DMS79 (cell line): Measurements from ENCODE around the gene SLC43A1.

ENCODE experiments used
- DNase-seq: peaks from one replicate; lab custom pipeline; 2025; lab: John Stamatoyannopoulos, UW

The SLC43A1 gene

GRCh38 chr11:57497303-57498247, 17.9 kb downstream of the SLC43A1 start:
- DNase-seq: no peak

- DNase-seq: no peak
These were observed 19.2 kb downstream of the SLC43A1 start for GRCh38 chr11:57496109-57496820.

- no peak for DNase-seq
These were observed 21.7 kb downstream of the SLC43A1 start for GRCh38 chr11:57493507-57494503.

GRCh38 chr11:57491371-57492061, 24.0 kb downstream of the SLC43A1 start:
- no peak for DNase-seq

DNA sequence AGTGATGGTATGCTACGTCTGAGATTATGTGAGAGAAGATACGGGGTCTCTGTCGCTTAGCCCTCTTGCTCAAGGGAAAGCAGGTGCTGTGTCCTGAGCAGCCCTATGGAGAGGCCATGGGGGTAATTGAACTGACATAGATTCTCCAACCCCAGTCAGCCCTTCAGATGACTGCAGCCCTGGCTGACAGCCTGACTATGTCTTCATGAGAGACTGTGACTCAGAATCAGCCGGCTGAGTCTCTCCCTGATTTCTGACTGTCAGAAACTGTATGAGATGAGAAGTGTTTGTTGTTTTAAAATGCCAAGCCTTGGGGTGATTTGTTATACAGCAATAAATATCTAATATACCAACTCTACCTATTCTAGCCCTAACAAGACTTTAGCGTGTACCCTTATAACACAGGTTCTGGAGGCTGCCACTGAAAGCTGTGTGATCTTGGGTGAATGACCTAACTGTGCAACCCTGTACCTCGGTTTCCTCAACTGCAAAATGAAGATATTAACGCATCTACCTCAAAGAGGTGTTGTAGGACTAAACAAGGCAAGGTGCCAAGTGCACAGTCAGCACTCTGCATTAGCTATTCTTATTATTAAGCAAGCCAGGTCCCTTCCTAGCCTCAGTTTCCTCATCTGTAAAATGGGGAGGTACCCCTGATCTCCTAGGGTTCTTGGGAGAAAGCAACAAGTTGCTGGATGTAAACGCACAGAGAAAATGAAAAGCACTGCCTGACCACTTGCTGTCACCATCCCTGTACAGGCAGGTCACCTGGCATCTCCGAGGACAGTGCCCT, 24.9 kb downstream of the SLC43A1 start:
- DNase-seq: no peak

- no peak for DNase-seq
These were observed 27.4 kb downstream of the SLC43A1 start for GRCh38 chr11:57487920-57488659.

DNA sequence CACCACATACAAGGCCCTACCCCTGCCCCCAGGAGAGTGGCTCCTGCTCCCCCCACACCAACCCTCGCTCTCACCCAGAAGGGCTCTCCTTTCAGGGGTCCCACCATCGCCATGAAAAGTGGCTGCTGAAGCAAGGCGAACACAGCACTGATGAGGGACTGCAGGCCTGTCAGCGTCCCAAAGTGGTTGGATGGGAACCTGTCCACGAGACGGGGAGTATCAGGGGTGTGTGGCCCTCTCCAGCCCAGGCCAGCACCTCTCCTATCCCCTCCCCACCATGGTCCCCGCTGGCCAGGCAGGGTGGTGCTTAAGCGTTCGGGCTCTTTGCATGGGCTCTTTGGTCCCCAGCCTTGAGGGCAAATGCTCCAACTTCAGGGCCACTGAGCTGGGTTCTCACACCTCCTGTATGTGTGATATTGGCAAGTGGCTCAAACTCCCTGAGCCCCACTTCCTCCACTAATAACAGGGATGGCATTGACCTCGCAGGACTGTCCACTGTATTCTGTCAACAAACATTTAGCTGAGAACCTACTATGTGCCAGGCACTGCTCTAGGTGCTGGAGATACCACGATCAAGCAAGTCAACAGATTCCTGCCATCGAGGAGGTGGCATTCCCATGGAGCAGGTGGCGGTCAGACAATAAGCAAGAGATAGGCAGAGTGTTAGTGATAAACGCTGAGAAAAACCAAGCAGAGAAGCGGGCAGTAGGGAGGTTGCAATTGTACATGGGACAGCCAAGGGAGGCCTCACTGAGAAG, 28.3 kb downstream of the SLC43A1 start:
- no peak for DNase-seq

DNA sequence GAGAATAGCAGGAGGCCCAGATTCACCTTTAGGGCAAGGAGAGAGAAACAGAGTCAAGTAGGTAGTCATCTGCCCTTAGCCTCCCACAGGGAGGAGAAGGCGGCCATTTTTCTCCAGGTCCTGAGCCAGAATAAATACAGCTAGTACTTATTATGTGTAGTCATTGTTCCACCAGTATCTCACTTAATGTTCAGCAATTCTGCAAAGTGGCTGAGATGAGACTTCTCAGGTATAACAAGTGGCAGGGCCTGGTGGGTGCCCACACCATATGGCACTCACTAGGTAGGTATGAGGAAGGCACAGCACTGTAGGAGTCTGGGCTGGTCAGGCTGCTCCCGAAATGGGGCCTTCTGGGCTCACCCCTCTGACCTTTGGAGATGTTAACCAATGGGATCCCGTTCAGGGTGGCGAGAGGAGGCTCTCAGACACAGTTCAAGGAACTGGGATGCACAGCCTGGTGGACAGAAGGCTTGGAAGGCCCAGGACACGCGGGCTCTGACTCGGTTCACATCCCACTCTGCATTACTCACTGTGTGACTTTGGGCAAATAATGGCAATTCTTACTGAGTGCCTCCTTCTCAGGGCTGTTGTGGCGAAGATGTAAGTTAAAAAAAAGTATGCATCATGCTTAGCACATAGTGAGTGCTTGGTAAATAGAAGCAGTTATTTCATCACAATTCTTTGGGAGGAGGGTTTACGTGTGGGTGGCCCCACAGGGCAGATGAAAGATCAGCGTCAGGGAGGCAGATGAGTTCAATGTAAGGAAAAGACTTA, 30.1 kb downstream of the SLC43A1 start:
- no peak for DNase-seq

DNA sequence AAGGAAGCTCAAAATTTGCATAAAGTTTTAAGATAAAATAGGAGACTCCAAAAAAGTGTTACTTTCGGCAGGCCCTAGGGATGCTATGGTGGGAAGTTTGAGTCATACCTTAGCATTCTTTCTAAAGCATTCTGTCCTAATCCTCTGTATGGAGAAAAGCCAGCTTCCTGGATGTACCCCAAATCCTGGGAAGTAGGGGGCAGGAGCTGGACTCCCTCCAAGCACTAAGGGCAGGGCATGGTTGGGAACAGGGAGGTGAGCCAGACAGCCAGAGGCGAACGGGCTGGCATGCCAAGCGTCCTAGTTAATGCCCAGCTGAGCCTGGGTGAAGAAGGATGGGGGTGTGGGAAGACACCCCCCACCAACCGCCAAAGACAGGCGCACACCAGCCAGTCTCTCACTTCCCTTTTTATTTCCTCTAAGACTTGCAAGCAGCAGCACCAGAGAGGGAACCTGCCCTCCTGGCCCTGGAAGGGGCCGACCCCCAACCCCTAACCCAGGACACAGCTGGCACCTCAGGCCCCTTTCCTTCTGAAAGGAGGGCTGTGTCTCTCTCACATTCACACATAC, 31.3 kb downstream of the SLC43A1 start:
- DNase-seq: no peak

DNA sequence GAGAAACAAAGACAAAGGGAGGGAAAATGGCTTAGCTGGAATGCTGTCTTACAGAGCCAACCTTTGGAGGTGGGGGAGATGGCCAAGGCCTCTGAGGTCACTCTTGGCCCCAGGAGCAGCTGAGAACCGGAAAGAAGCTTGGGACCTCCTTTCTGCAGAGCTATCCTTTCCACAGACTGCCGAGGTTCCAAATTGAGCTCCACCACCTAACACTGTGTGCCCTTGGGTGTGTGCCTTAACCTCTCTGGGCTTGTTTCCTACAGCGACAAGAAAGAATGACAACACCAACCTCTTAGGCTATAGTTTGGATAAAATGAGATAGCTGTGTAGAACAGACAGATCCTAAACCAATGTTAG, 32.0 kb downstream of the SLC43A1 start:
- no peak for DNase-seq

- DNase-seq: no peak
These were observed 32.5 kb downstream of the SLC43A1 start for GRCh38 chr11:57482782-57483561.

- DNase-seq: no peak
These were observed 33.4 kb downstream of the SLC43A1 start for GRCh38 chr11:57481915-57482781.

- DNase-seq: no peak
These were observed 34.2 kb downstream of the SLC43A1 start for GRCh38 chr11:57481315-57481714.

GRCh38 chr11:57480409-57481137, 34.9 kb downstream of the SLC43A1 start:
- no peak for DNase-seq

DNA sequence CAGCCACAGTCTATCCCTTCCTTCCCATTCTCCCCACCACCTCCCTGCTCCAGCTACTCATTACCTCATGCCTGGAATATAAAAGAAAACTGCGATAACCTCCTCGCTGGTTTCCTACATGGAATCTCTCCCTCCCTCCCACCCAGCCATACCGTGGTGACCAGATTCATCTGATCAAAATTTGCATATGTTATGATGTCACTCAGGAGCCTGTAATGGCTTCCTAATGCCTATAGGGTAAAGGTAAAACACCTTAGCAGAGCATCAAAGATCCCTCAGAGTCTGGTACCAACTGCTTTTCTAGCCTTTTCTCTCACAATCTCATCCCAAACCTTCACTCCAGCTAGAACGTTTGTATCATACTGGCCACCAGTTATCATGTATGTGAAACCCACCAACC, 35.6 kb downstream of the SLC43A1 start:
- DNase-seq: no peak
